CD4-positive, alpha-beta T cell treated with Interleukin-10 for 1 hour (primary cell): ENCODE measurements around the gene YAP1.
"Not testable (repeated sequence)": the region's sequence is repeated elsewhere in the genome, so short reads cannot be mapped to it uniquely, and the experiment has no call there.

Experiments
- DNase-seq: peaks from one replicate; pipeline ENCODE4 v3.0.0-alpha.2; 2020

The YAP1 gene

GRCh38 chr11:102244681-102245409, 134.6 kb downstream of the YAP1 start:
- DNase-seq = no peak

DNA sequence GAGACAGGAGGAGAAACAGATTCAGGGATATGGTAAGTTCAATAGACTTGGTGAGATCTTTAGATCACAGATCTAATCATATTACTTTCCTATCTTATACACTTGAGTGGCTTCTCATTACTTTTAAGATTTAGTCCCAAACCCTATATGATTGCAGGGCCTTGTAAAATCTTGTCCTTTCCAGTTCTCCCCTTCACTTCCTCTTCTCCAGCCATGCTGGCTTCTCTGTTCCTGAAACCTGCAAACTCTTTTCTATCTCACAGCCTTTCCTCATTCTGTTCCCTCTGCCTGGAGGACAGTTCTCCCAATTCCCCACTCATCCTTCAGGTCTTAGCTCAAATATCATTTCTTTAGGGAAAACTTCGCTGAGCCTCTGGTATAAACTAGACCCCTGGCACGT, 141.2 kb downstream of the YAP1 start:
- no peak for DNase-seq

- DNase-seq = no peak
Observed at GRCh38 chr11:102252339-102252891, 142.2 kb downstream of the YAP1 start.

GRCh38 chr11:102253020-102253715, 142.9 kb downstream of the YAP1 start:
- DNase-seq = no peak

- DNase-seq = peak; percentile 15
Observed at GRCh38 chr11:102254047-102254446, 143.8 kb downstream of the YAP1 start.

DNA sequence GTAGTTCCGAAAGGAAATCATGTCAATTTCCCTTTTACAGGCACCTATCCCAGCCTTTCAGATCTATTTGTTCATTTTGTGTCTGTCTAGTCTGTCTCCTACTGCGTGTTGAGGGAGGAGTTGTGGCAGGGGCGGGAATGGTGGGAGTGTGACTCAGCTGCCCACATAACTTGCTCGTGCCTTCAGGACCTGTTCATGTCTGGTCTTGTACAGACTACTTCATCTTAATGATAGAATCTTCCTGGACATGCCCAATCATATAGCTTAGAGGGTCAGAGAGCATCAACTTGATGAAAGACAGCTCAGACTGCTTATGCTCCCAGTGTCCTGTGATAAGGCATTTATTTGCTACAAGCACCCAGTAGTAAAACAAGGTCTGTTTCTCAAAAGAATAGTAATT, 146.0 kb downstream of the YAP1 start:
- DNase-seq = no peak

GRCh38 chr11:102260241-102260640, 150.0 kb downstream of the YAP1 start:
- DNase-seq = no peak

GRCh38 chr11:102263379-102264003, 153.2 kb downstream of the YAP1 start:
- DNase-seq = no peak

DNA sequence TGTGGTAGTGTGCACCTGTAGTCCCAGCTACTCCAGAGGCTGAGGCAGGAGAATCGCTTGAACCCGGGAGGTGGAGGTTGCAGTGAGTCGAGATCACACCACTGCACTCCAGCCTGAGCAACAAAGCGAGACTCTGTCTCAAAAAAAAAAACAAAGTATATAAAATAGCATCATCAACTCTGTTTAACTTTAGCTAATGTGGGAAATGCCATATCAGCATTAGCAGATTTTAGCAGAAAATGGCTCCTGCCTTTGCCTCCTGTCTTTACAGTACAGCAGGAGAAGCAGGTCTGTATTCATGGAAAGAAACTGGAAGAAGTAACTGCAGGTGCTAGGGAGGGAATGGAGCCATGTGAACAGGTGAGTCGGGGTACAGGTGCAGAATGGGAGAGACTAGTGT, 154.5 kb downstream of the YAP1 start:
- DNase-seq = not testable (repeated sequence)

DNA sequence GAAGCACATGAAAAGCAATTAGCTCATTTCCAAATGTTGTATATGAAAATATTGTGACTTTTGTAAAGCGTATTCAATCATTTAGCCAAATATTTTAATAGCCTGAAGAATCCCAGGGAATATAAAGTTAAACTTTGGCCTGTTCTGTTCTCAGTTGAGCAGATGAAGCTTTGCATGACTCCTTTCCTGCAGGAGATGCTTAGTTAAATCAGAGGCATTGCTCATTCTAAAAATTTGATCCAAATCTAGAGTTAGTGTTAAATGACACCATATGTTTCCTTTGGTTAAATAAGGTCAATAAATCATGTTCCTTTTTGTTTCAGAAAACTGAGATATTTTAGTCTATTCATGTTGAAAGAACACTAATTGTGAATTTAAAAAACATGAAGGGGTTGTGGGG, 155.9 kb downstream of the YAP1 start:
- no peak for DNase-seq

DNA sequence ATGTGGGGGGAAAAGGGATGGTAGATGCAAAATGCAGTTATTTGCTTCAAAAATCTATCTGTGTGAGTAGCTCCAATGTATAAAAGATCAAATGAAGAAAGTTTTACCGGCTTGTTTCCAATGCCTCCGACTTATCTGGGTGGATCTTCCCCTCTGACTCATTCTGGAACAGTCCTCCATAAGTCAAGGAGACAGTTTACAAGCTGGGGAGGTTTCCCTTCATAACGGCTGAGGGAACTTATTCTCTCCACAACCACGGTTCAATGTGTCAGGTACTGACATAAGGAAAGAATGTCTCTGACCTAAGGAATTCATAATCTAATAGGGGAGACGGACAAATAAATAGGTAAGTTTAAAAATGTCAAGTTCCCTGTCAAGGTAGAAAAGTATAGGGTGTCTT, 157.4 kb downstream of the YAP1 start:
- no peak for DNase-seq

GRCh38 chr11:102268083-102268984, 158.1 kb downstream of the YAP1 start:
- peak; percentile 89 for DNase-seq

- DNase-seq = no peak
Observed at GRCh38 chr11:102268985-102269470, 158.8 kb downstream of the YAP1 start.

DNA sequence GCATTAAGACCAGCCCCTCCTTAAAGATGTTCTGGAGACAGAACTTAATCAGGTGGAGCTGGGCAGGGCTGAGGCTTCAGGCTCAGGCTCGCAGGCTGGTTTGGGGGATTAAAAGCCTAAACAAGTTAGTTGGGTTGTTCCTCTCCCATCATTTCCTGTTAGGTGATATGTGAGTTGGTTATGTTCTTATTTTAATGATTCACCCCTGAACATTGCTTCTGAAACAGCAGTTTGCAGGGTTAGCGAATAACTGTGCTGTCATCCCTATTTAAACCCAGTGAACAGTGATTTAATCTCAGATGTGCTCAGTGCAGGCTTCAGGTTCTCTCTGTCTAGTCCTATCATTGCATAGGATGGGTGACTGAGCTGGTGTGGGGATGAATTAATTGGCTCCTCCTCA, 159.7 kb downstream of the YAP1 start:
- no peak for DNase-seq

GRCh38 chr11:102272047-102272824, 162.0 kb downstream of the YAP1 start:
- no peak for DNase-seq

DNA sequence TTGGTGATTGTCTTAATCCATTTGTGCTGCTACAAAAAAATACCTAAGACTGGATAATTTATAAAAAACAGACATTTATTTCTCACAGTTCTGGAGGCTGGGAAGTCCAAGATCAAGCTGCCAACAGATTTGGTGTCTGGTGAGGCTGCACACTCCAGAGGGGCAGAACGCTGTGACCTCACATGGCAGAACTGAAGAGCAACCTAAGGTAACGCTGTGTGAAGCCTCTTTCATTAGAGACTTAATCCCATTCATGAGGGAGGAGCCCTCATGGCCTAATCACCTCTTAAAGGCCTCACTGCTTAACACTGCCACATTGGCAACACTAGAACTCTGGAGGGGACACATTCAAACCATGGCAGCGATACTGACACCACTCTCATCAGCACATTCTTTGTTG, 164.4 kb downstream of the YAP1 start:
- no peak for DNase-seq

- DNase-seq = no peak
Observed at GRCh38 chr11:102276362-102276761, 166.1 kb downstream of the YAP1 start.

DNA sequence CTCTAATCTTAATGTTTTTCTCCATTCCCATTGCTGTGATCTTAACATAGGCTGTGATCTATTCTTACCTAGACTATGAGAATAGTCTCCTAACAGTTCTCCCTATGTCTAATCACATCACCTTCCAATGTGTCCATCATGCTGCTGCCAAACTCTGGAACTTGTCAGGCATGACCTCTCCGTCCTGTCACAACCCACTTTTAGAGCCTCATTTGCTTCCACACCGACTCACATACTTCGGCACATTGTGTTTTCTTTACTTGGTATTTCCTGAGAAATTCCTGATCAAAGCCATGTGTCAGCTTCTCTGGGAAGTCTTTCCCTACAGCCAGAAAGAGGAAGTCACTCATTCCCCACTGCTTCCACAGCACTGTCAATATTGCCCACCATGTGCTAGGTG, 166.5 kb downstream of the YAP1 start:
- DNase-seq = no peak

- no peak for DNase-seq
Observed at GRCh38 chr11:102279641-102280170, 169.5 kb downstream of the YAP1 start.

DNA sequence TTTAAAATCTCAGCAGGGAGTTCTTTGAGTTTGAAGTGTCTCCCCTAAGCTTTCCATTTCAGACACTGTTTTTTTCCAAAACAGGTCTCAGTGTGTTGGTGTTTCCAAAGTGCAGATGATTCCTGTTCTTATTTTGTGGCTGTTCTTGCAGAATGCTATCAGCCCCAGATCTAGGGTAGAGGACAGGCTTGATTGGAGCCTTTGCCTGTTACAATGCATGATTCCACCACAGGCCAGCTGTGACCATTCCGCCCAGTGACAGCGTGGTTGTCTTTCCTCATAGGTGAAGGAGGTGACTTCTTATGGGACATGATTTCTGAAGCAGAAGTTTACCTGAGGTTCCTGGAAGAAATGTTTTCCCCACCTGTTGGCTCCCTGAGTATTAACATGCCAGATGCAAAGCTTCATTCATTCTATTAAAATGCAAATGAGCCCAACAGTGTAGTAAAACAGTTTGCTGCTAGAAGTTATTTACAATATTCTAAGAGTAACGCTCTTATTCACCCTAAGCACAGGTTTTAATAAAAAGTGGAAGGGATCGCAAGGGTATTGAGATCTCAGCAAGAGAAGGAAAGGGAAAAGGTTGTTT, 170.1 kb downstream of the YAP1 start:
- DNase-seq = no peak
